H1 (cell line): ENCODE results near the gene TBC1D4. TPM values are rescaled to one million over a fixed set of nuclear protein-coding genes. Genes with fewer than 3 reads are reported as not detected.

Source experiments
- CTCF ChIA-PET: fragments of 300-600 bp; sonication (Branson Sonifier 250); formaldehyde crosslinking; loops from one replicate; lab custom pipeline; 2021; ENCODE audit not compliant: partially characterized antibody; lab: Charles Lee
- POLR2A ChIA-PET: fragments of 300-600 bp; sonication (Branson Sonifier 250); formaldehyde crosslinking; loops from one replicate; lab custom pipeline; 2021; ENCODE audit warnings: inconsistent platforms; ENCODE audit not compliant: partially characterized antibody; lab: Charles Lee
- DNase-seq, 2 experiments: peaks; one replicate each; pipeline versions ENCODE4 v3.0.0 to v3.0.0-alpha.2; 2010 to 2022; ENCODE audit warnings: low spot score in 2 of 2, low read depth in 1 of 2, mixed read lengths in 1 of 2
- FAIRE-seq: peaks from 2 replicates; lab custom pipeline; 2011; peaks lifted over from hg19 to GRCh38; lab: Jason Lieb, UNC
- H2AFZ ChIP-seq: 2 replicates; pipeline ENCODE4 v1.8.1; 2012; ENCODE audit warnings: low read length, inconsistent platforms
- H2AK5ac ChIP-seq: 2 replicates; pipeline ENCODE4 v1.6.1; 2013; ENCODE audit warnings: low read depth, low read length
- H2BK120ac ChIP-seq: replicated peaks from 2 replicates; pipeline ENCODE3; 2013; ENCODE audit warnings: low read depth, low read length, inconsistent platforms
- H2BK12ac ChIP-seq: 2 replicates; pipeline ENCODE4 v1.6.1; 2013; ENCODE audit warnings: low read depth, low read length
- H2BK15ac ChIP-seq: 2 replicates; pipeline ENCODE4 v1.6.1; 2013; ENCODE audit warnings: low read length
- H2BK20ac ChIP-seq: 2 replicates; pipeline ENCODE4 v1.6.1; 2013; ENCODE audit warnings: low read length
- H2BK5ac ChIP-seq: 2 replicates; pipeline ENCODE4 v1.6.1; 2013; ENCODE audit warnings: low read depth, low read length
- H3K14ac ChIP-seq: 2 replicates; pipeline ENCODE4 v1.6.1; 2013; ENCODE audit warnings: inconsistent platforms; ENCODE audit not compliant: insufficient read length
- H3K18ac ChIP-seq: 2 replicates; pipeline ENCODE4 v1.6.1; 2013; ENCODE audit warnings: low read length; ENCODE audit errors: extremely low read depth
- H3K23ac ChIP-seq: 2 replicates; pipeline ENCODE4 v1.6.1; 2013; ENCODE audit warnings: inconsistent platforms; ENCODE audit not compliant: insufficient read length
- H3K23me2 ChIP-seq: 2 replicates; pipeline ENCODE4 v1.6.1; 2013; ENCODE audit warnings: low read depth, low read length
- H3K27ac ChIP-seq: 2 replicates; pipeline ENCODE4 v1.6.1; 2011; ENCODE audit warnings: low read depth, low read length, inconsistent platforms
- H3K27me3 ChIP-seq, 4 experiments: replicated peaks in 1 of 4; 1 replicate in 1 of 4; 2 replicates in 3 of 4; pipeline versions ENCODE4 v1.6.1 to v1.8.1; 2011 to 2013; ENCODE audit warnings: low read length in 3 of 4, mild to moderate bottlenecking in 3 of 4, inconsistent platforms in 2 of 4, mixed read lengths in 2 of 4, moderate library complexity in 1 of 4; ENCODE audit not compliant: control insufficient read depth in 3 of 4, insufficient read depth in 3 of 4; ENCODE audit errors: extremely low read depth in 1 of 4
- H3K36me3 ChIP-seq, 4 experiments: 2 replicates each; pipeline versions ENCODE4 v1.6.1 to v1.8.1; 2011 to 2013; ENCODE audit warnings: mild to moderate bottlenecking in 4 of 4, low read length in 3 of 4, moderate library complexity in 2 of 4, control low read depth in 1 of 4, inconsistent platforms in 1 of 4; ENCODE audit not compliant: insufficient read depth in 4 of 4, control insufficient read depth in 2 of 4
- H3K4ac ChIP-seq: replicated peaks from 2 replicates; pipeline ENCODE3; 2013; ENCODE audit warnings: low read length, low read depth, mixed read lengths, inconsistent platforms; ENCODE audit not compliant: insufficient read length
- H3K4me1 ChIP-seq, 4 experiments: replicated peaks in 1 of 4; 1 replicate in 1 of 4; 2 replicates in 3 of 4; pipeline versions ENCODE4 v1.6.1 to v1.8.1; 2011 to 2013; ENCODE audit warnings: low read length in 3 of 4, inconsistent platforms in 2 of 4, mixed read lengths in 1 of 4; ENCODE audit not compliant: insufficient read depth in 4 of 4, control insufficient read depth in 3 of 4
- H3K4me2 ChIP-seq, 2 experiments: 2 replicates each; pipeline versions ENCODE4 v1.6.1 to v1.8.1; 2011 to 2013; ENCODE audit warnings: low read depth in 2 of 2, low read length in 2 of 2, control low read depth in 1 of 2, inconsistent platforms in 1 of 2, mild to moderate bottlenecking in 1 of 2; ENCODE audit not compliant: insufficient read depth in 1 of 2
- H3K4me3 ChIP-seq, 4 experiments: fragments of 200-600, 300-600 bp in 1 of 4; sonication (generic), shearing (Covaris generic), sonication (Bioruptor Twin) in 1 of 4; 2 replicates each; pipeline versions ENCODE4 v1.5.1 to v1.8.1; 2011 to 2016; ENCODE audit warnings: low read length in 4 of 4, low read depth in 3 of 4, control low read depth in 2 of 4, inconsistent platforms in 2 of 4, mild to moderate bottlenecking in 2 of 4, mixed read lengths in 1 of 4, moderate library complexity in 1 of 4; ENCODE audit not compliant: insufficient read depth in 2 of 4; ENCODE audit errors: extremely low read depth in 1 of 4
- H3K56ac ChIP-seq: replicated peaks from 2 replicates; pipeline ENCODE3; 2013; ENCODE audit warnings: low read depth, mild to moderate bottlenecking, mixed read lengths, low read length, inconsistent platforms; ENCODE audit not compliant: insufficient read length
- H3K79me1 ChIP-seq: 2 replicates; pipeline ENCODE4 v1.6.1; 2013; ENCODE audit warnings: low read depth, low read length, control low read depth
- H3K79me2 ChIP-seq, 2 experiments: 2 replicates each; pipeline versions ENCODE4 v1.6.1 to v1.8.1; 2012 to 2013; ENCODE audit warnings: low read length in 2 of 2, mild to moderate bottlenecking in 2 of 2, inconsistent platforms in 1 of 2; ENCODE audit not compliant: insufficient read depth in 2 of 2, control insufficient read depth in 1 of 2
- H3K9ac ChIP-seq, 4 experiments: replicated peaks in 1 of 4; 1 replicate in 1 of 4; 2 replicates in 3 of 4; pipeline versions ENCODE4 v1.6.1 to v1.8.1; 2011 to 2013; ENCODE audit warnings: low read depth in 3 of 4, low read length in 3 of 4, control low read depth in 2 of 4, mild to moderate bottlenecking in 2 of 4, moderate library complexity in 2 of 4, inconsistent platforms in 1 of 4; ENCODE audit errors: extremely low read depth in 1 of 4
- H3K9me3 ChIP-seq, 2 experiments: 2 replicates each; pipeline versions ENCODE4 v1.6.1 to v1.8.1; 2012 to 2013; ENCODE audit warnings: mild to moderate bottlenecking in 2 of 2, moderate library complexity in 2 of 2, control low read depth in 1 of 2, inconsistent platforms in 1 of 2, low read depth in 1 of 2, low read length in 1 of 2, mixed read lengths in 1 of 2; ENCODE audit not compliant: insufficient read depth in 2 of 2
- H4K20me1 ChIP-seq, 2 experiments: replicated peaks in 1 of 2; 2 replicates each; pipeline versions ENCODE3 to v1.8.1; 2011 to 2013; ENCODE audit warnings: inconsistent platforms in 2 of 2, low read length in 2 of 2, mild to moderate bottlenecking in 1 of 2; ENCODE audit not compliant: insufficient read depth in 2 of 2, control insufficient read depth in 1 of 2
- H4K5ac ChIP-seq: 2 replicates; pipeline ENCODE4 v1.6.1; 2013; ENCODE audit warnings: low read length, low read depth, mixed read lengths, inconsistent platforms; ENCODE audit not compliant: insufficient read length
- H4K8ac ChIP-seq: 2 replicates; pipeline ENCODE4 v1.8.0; 2013; ENCODE audit warnings: mild to moderate bottlenecking, moderate library complexity, low read length, inconsistent platforms; ENCODE audit not compliant: insufficient read depth; ENCODE audit errors: extremely low read depth
- H4K91ac ChIP-seq: replicated peaks from 2 replicates; pipeline ENCODE3; 2013; ENCODE audit warnings: low read length, mixed read lengths, inconsistent platforms; ENCODE audit not compliant: insufficient read length
- BCL11A ChIP-seq, 2 experiments: IDR thresholded peaks; one replicate each; pipeline ENCODE4 v1.6.1; 2011; ENCODE audit warnings: low read depth in 2 of 2, low read length in 2 of 2, mild to moderate bottlenecking in 2 of 2
- CTBP2 ChIP-seq: IDR thresholded peaks from 2 replicates; pipeline ENCODE4 v1.7.0; 2011; ENCODE audit warnings: borderline replicate concordance, mild to moderate bottlenecking, moderate library complexity, mixed read lengths, low read length; ENCODE audit not compliant: insufficient read depth, insufficient read length
- E2F6 ChIP-seq: IDR thresholded peaks from 2 replicates; pipeline ENCODE4 v1.6.1; 2012; ENCODE audit warnings: inconsistent platforms
- EP300 ChIP-seq, 2 experiments: IDR thresholded peaks; 1 replicate in 1 of 2; 2 replicates in 1 of 2; pipeline ENCODE4 v1.6.1; 2011 to 2012; ENCODE audit warnings: low read depth in 2 of 2, low read length in 2 of 2, mild to moderate bottlenecking in 2 of 2, borderline replicate concordance in 1 of 2, inconsistent platforms in 1 of 2, moderate library complexity in 1 of 2
- JUND ChIP-seq: IDR thresholded peaks from 2 replicates; pipeline ENCODE4 v1.6.1; 2011; ENCODE audit warnings: mild to moderate bottlenecking, improper control_type of control experiment, low read length
- KDM5A ChIP-seq: fragments of 200-600 bp; IDR thresholded peaks from 2 replicates; pipeline ENCODE4 v1.7.1; 2012; ENCODE audit warnings: mild to moderate bottlenecking, low read length, inconsistent platforms, mixed read lengths
- SP1 ChIP-seq: IDR thresholded peaks from 2 replicates; pipeline ENCODE4 v1.6.1; 2011; ENCODE audit warnings: low read depth, low read length
- SP2 ChIP-seq: IDR thresholded peaks from 2 replicates; pipeline ENCODE4 v1.6.1; 2012; ENCODE audit warnings: mild to moderate bottlenecking, low read length, inconsistent platforms
- SRF ChIP-seq: IDR thresholded peaks from 2 replicates; pipeline ENCODE4 v1.6.1; 2011; ENCODE audit warnings: mild to moderate bottlenecking, low read depth, low read length, moderate library complexity
- SUZ12 ChIP-seq: fragments of 200-600 bp; sonication (generic); IDR thresholded peaks from 2 replicates; pipeline ENCODE4 v1.6.1; 2012; ENCODE audit warnings: mild to moderate bottlenecking, inconsistent platforms, low read length, moderate library complexity, mixed read lengths
- TAF1 ChIP-seq: IDR thresholded peaks from 2 replicates; pipeline ENCODE4 v1.6.1; 2011; ENCODE audit warnings: mild to moderate bottlenecking, low read depth, low read length
- USF2 ChIP-seq: IDR thresholded peaks from 2 replicates; pipeline ENCODE4 v1.6.1; 2011; ENCODE audit warnings: low read length, improper control_type of control experiment
- YY1 ChIP-seq: IDR thresholded peaks from 2 replicates; pipeline ENCODE4 v1.6.1; 2011; ENCODE audit warnings: low read depth, mild to moderate bottlenecking, low read length
- WGBS, 2 experiments: shearing (Covaris generic) in 1 of 2; methylation state at CpG; one replicate each; pipeline versions ENCODE4 v1.1.6 to v1.1.7; 2013 to 2015; ENCODE audit warnings: low lambda C conversion rate in 2 of 2, mixed read lengths in 2 of 2, inconsistent platforms in 1 of 2, low coverage in 1 of 2, missing lambda C conversion rate in 1 of 2; ENCODE audit not compliant: insufficient replicate concordance in 2 of 2, insufficient coverage in 1 of 2, insufficient read length in 1 of 2; ENCODE audit errors: extremely low coverage in 1 of 2, missing lambda C conversion rate in 1 of 2; 5-methylcytosine and 5-hydroxymethylcytosine counted together
- polyA plus RNA-seq, 7 experiments: library from polyadenylated mRNA; depleted of rRNA in 3 of 7; stranded (reverse) in 5 of 7; unstranded in 2 of 7; fragments of >200 nt in 5 of 7; fragments of 200-250 nt in 2 of 7; gene quantifications; 1 replicate in 5 of 7; 2 replicates in 1 of 7; 4 replicates in 1 of 7; pipeline versions ENCODE4 v1.2.1 to v1.2.3, GENCODE V29; 2011 to 2013; ENCODE audit warnings: missing spikeins in 2 of 7, mixed read lengths in 2 of 7
- total RNA-seq: library from RNA; stranded (reverse); fragmentation: NEBNext Ultra II Directional; extraction: Animal tissue kit (Norgen Biotek cat#: 25700); gene quantifications from 2 replicates; pipeline ENCODE4 v1.2.1, GENCODE V29; 2021

Gene TBC1D4
- total and polyA plus RNA-seq, 2 of the 8 experiments (the other 6 are each of a cell fraction or from before 2014, with no cell fraction given) = 16.7 to 39.0 TPM

DNA sequence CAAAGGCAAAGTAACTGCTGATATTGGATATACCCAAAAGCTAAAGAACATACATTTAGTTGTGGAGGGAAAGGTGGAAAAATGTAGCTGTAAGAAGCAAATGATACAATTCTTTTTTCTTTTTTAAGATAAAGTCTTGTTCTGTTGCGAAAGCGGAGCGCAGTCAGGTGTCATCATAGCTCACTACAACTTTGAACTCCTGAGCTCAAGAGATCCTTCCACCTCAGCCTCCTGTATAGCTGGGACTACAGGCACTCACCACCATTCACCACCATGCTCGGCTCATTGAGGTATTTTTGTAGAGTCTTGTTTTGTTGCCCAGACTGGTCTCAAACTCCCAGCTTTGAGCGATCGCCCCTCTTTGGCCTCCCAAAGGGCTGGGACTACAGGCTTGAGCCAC, 38.0 kb downstream of the TBC1D4 start:
- Histone ChIP-seq H3K27ac (no peak overlapping the region), H3K4me1 (no peaks in the 10 kb centered on the region), H2BK5ac (no peak overlapping the region), H3K36me3 (no peaks in the 10 kb centered on the region; a peak in 1 of 8 replicates), H2AK5ac (no peak overlapping the region), H3K4me2 (no peak overlapping the region), H3K4ac (no peak overlapping the region), H3K56ac (no peak overlapping the region), H3K4me3 (no peak overlapping the region), H4K8ac (no peak overlapping the region), H3K23me2 (no peaks in the 10 kb centered on the region), H3K9me3 (peaks cover 0 to 3% of the 10 kb centered on the region in 2 experiments; a peak in 1 of 4 replicates), H3K14ac (no peak overlapping the region), H3K18ac (no peak overlapping the region), H4K20me1 (no peaks in the 10 kb centered on the region), H3K79me2 (peaks cover 0 to 12% of the 10 kb centered on the region in 2 experiments; a peak in 2 of 4 replicates), H2BK20ac (no peak overlapping the region), H4K91ac (no peak overlapping the region), H2BK15ac (no peak overlapping the region), H3K23ac (no peak overlapping the region), H3K9ac (no peak overlapping the region), H2AFZ (no peak overlapping the region), H3K79me1 (no peaks in the 10 kb centered on the region), H2BK12ac (no peak overlapping the region), H3K27me3 (no peaks in the 10 kb centered on the region), H4K5ac (no peak overlapping the region), H2BK120ac (no peak overlapping the region)
- DNase-seq (no peak), FAIRE-seq (no peak)
- CTCF ChIA-PET = interaction anchor here (1.3 to 2.8 kb wide), 6 partner anchors 12 to 78 kb away, joined by 3 to 12 read pairs (median 4); partner anchors contain the start of gene TBC1D4
- POLR2A ChIA-PET = interaction anchor here (2.0 kb wide), 1 partner anchor 9 kb away, joined by 5 read pairs; no protein-coding TSS in a partner anchor
- WGBS, 2 experiments = 97% methylated on average over 6 of the region's 6 CpGs; no CpG with 5 or more reads in 1 of the 2 experiments
- no peak for TF ChIP-seq SP1
- TF ChIP-seq SP2 = no peak
- no peak for TF ChIP-seq CTBP2
- no peak for TF ChIP-seq USF2
- TF ChIP-seq BCL11A (IDR thresholded peaks at IDR 0.05; ENCODE audit: low read depth in 2 of 2, low read length in 2 of 2) = no peak
- no peak for TF ChIP-seq YY1
- no peak for TF ChIP-seq TAF1
- TF ChIP-seq KDM5A = no peak
- TF ChIP-seq SRF = no peak
- no peak for TF ChIP-seq JUND
- no peak for TF ChIP-seq E2F6
- no peak for TF ChIP-seq EP300 (IDR thresholded peaks at IDR 0.05; ENCODE audit: borderline replicate concordance in 1 of 2, low read depth in 2 of 2, low read length in 2 of 2)
- no peak for TF ChIP-seq SUZ12
